22Rv1 (cell line): Measurements from ENCODE around the gene GABRD.

Experiments
- ZFX ChIP-seq: fragments of 450-650 bp; IDR thresholded peaks from 2 replicates; pipeline ENCODE4 v1.6.1; 2017; ENCODE audit warnings: antibody characterized with exemption, borderline replicate concordance
- TF ChIP-seq, protein P1 (sequence below): fragments of 450-650 bp; IDR thresholded peaks from 2 replicates; pipeline ENCODE4 v1.5.1; 2017; ENCODE audit warnings: mild to moderate bottlenecking

DNA sequence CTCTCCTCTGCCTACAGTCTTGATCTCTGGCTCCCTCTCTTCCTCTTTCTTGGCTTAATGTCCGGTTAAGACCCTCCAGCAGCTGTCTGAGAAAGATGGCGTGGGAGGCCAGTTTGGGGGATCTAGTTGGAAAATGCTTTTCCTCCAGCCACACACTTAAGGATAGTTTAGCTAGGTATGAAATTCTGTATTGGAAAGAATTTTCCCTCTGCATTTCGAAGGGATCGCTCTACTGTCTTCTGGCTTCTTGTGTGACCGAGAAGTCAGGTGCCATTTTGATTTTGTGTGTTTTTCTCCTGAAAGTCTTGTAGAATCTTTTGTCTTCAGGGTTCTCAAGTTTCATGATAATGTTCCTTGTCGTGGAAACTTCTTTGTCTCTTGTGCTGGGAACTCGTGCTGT, 59.0 kb downstream of the GABRD start:
- TF ChIP-seq, protein P1, sequence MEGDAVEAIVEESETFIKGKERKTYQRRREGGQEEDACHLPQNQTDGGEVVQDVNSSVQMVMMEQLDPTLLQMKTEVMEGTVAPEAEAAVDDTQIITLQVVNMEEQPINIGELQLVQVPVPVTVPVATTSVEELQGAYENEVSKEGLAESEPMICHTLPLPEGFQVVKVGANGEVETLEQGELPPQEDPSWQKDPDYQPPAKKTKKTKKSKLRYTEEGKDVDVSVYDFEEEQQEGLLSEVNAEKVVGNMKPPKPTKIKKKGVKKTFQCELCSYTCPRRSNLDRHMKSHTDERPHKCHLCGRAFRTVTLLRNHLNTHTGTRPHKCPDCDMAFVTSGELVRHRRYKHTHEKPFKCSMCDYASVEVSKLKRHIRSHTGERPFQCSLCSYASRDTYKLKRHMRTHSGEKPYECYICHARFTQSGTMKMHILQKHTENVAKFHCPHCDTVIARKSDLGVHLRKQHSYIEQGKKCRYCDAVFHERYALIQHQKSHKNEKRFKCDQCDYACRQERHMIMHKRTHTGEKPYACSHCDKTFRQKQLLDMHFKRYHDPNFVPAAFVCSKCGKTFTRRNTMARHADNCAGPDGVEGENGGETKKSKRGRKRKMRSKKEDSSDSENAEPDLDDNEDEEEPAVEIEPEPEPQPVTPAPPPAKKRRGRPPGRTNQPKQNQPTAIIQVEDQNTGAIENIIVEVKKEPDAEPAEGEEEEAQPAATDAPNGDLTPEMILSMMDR, result no peak
- no peak for TF ChIP-seq ZFX
